Upper lobe of right lung (tissue), 1 donor: ENCODE measurements around the gene SSC5D. TPM values are rescaled to one million over a fixed set of nuclear protein-coding genes. Genes with fewer than 3 reads are reported as not detected.

Experiments used
- ATAC-seq: fragments of 200-7000 bp; cut with Tn5 transposase; one replicate; pipeline ENCODE4 v1.9.1; 2020; ENCODE audit warnings: mild to moderate bottlenecking, moderate library complexity
- DNase-seq: peaks from one replicate; pipeline ENCODE4 v3.0.0-alpha.2; 2020
- H3K27ac ChIP-seq: fragments of 200-600 bp; one replicate; pipeline ENCODE4 v1.8.0; 2022
- H3K27me3 ChIP-seq: fragments of 200-600 bp; one replicate; pipeline ENCODE4 v1.8.0; 2022; ENCODE audit warnings: mild to moderate bottlenecking
- H3K36me3 ChIP-seq: fragments of 200-600 bp; one replicate; pipeline ENCODE4 v1.8.0; 2022
- H3K4me1 ChIP-seq: fragments of 200-600 bp; one replicate; pipeline ENCODE4 v1.8.0; 2022
- H3K4me3 ChIP-seq: fragments of 200-600 bp; one replicate; pipeline ENCODE4 v1.8.0; 2022; ENCODE audit warnings: mild to moderate bottlenecking
- H3K9me3 ChIP-seq: fragments of 200-600 bp; one replicate; pipeline ENCODE4 v1.8.0; 2022
- CTCF ChIP-seq: fragments of 200-600 bp; IDR thresholded peaks from one replicate; pipeline ENCODE4 v1.8.0; 2022; ENCODE audit warnings: antibody characterized with exemption
- intact Hi-C: fragments of 100-400 bp; cut with DNase I; formaldehyde crosslinking; loops from one replicate; pipeline ENCODE4 v1.11.0; 2022
- total RNA-seq: library from RNA; stranded (reverse); fragmentation: NEBNext Ultra II Directional; extraction: Animal tissue kit (Norgen Biotek cat#: 25700); gene quantifications from one replicate; pipeline ENCODE4 v1.2.1, GENCODE V29; 2021
- donor health status: DM: no; HTN: yes; CAD: no; lungs with severe emphysema.

Gene SSC5D
- total RNA-seq, 1 donor from 2014 or later, result 6.0 TPM

GRCh38 chr19:55457683-55458457, 30.4 kb upstream of the SSC5D start:
- DNase-seq, result no peak
- H3K4me1 ChIP-seq, result no peaks in the 10 kb centered on the region
- no peak overlapping the region for H3K4me3 ChIP-seq
- H3K27me3 ChIP-seq, result no peaks in the 10 kb centered on the region
- TF ChIP-seq CTCF, result no peak
- intact Hi-C loops, result no loop called here
- H3K27ac ChIP-seq, result no peak overlapping the region
- H3K36me3 ChIP-seq, result no peaks in the 10 kb centered on the region
- no peak for ATAC-seq
- no peaks in the 10 kb centered on the region for H3K9me3 ChIP-seq

GRCh38 chr19:55459551-55459949, 28.7 kb upstream of the SSC5D start:
- H3K36me3 ChIP-seq, result no peaks in the 10 kb centered on the region
- ATAC-seq (no peak), DNase-seq (no peak)
- no peak for TF ChIP-seq CTCF
- H3K27ac ChIP-seq, result no peak overlapping the region
- no peaks in the 10 kb centered on the region for H3K27me3 ChIP-seq
- H3K4me1 ChIP-seq, result no peaks in the 10 kb centered on the region
- no peak overlapping the region for H3K4me3 ChIP-seq
- intact Hi-C loops, result no loop called here
- H3K9me3 ChIP-seq, result no peaks in the 10 kb centered on the region

DNA sequence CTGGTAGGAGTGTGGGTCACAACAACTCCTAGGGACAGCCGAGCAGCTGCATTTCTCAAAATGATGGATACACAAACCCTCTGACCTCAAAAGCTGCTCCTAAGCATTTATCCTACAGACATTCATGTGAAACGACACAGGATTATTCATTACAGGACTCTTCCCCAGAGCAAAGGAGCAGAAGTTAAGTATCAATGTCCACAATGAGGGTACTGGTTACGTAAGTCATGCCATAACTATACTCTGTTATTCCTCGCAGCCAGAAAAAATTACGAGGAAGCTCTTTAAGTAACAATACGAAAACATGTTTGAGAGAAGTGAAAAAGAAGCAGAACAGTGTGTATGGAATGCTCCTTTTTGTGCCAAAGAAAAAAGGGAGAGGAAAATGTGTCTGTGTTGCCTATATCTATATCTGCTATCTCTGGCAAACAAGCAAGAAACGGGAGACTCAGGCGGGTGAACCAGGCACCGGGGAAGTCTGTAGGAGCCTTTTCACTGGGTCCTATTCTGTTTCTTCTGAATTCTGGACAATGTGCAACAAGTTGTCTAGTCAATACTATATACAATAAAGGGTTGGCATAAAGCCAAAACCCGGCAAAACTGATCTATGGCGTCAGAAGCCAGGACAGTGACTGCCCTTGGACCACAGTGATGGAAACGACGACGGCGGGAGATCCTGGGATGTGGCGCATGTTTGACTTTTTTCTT, 28.1 kb upstream of the SSC5D start:
- no peak for TF ChIP-seq CTCF
- Histone ChIP-seq H3K27me3 (no peaks in the 10 kb centered on the region), H3K4me3 (peak overlapping the region; percentile 73), H3K9me3 (no peaks in the 10 kb centered on the region), H3K36me3 (no peaks in the 10 kb centered on the region), H3K27ac (no peak overlapping the region), H3K4me1 (no peaks in the 10 kb centered on the region)
- ATAC-seq (no peak), DNase-seq (no peak)
- intact Hi-C loops, result no loop called here

DNA sequence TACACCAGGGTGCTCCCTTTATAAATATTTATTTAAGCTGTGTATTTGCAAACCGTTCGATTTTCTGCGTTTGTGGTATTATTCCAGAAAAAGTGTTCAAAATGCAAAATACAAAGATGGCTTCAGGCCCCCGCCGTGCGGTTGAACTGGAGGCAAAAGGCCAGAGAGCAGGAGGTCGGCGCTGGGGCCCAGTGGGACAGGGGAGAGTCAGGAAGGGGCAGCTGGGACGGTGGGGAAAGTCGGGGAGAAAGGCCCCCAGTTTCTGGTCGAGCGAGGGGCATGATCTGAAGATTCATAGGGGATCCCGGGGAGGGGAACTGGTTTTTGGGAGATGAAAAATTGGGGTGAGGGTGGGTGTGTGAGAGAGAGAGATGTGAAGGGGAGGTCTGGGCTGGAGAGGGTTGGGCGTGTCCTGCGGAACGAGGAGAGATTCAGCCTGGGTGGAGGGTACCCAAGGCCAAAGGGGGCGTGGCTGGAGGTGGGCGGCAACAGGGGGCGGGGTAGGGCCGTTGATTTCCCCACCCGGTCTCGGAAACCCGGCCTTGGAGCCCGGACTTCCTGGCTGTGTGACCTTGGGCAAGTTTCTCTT, 27.5 kb upstream of the SSC5D start:
- Histone ChIP-seq H3K4me1 (no peaks in the 10 kb centered on the region), H3K36me3 (no peaks in the 10 kb centered on the region), H3K4me3 (peak overlapping the region; percentile 73), H3K9me3 (no peaks in the 10 kb centered on the region), H3K27me3 (no peaks in the 10 kb centered on the region), H3K27ac (peak overlapping the region; percentile 86)
- intact Hi-C loops, result no loop called here
- DNase-seq, result peak; percentile 84
- no peak for TF ChIP-seq CTCF
- ATAC-seq, result peak; percentile 42

- intact Hi-C loops, result no loop called here
- H3K4me1 ChIP-seq, result no peaks in the 10 kb centered on the region
- no peak for TF ChIP-seq CTCF
Measured at GRCh38 chr19:55461259-55461973, 26.8 kb upstream of the SSC5D start, which contains the start of gene ISOC2. TSS of gene ISOC2 (minus strand) at chr19:55461642. CDS start at chr19:55456486, 5,156 bp downstream.

More at GRCh38 chr19:55461259-55461973, 26.8 kb upstream of the SSC5D start, which contains the start of gene ISOC2:
- Histone ChIP-seq H3K4me3 (peak within 1 kb of the TSS; percentile 73), H3K36me3 (no peaks in the 10 kb centered on the region), H3K27me3 (no peaks in the 10 kb centered on the region), H3K27ac (peak within 1 kb of the TSS; percentile 86), H3K9me3 (no peaks in the 10 kb centered on the region)
- ATAC-seq (peak; percentile 98), DNase-seq (peak; percentile 100)
